ENCODE measurements around the gene TRERF1. TPM values are rescaled to one million over a fixed set of nuclear protein-coding genes. Genes with fewer than 3 reads are reported as not detected.

TRERF1 gene
- polyA plus RNA-seq, 1 of the 3 experiments (the other 2 are of a cell fraction), result 3.6 TPM

GRCh38 chr6:42370323-42370985 lies 81.3 kb downstream of the TRERF1 start:
- H3K9me2 ChIP-seq, result no peaks in the 10 kb centered on the region
- H4K20me1 ChIP-seq (ENCODE audit: insufficient read depth), result no peaks in the 10 kb centered on the region; the same call in 1 of the 2 replicates
- no peaks in the 10 kb centered on the region for H3F3A ChIP-seq (replicated peaks; ENCODE audit: insufficient read depth)
- ChIA-PET CTCF (no interaction called here), POLR2A (no interaction called here)
- DNase-seq, result no peak
- no peaks in the 10 kb centered on the region for H3K79me2 ChIP-seq (ENCODE audit: insufficient read depth)
- H3K36me3 ChIP-seq (replicated peaks in 1 of 2; ENCODE audit: control insufficient read depth in 1 of 2, insufficient read depth in 2 of 2, low read length in 1 of 2), result no peaks in the 10 kb centered on the region
- no peak overlapping the region for H3K4me2 ChIP-seq
- no peaks in the 10 kb centered on the region for H3K27me3 ChIP-seq (ENCODE audit: insufficient read depth)
- no peak overlapping the region for H3K27ac ChIP-seq (ENCODE audit: low read depth in 2 of 2, low read length in 1 of 2)
- WGBS (ENCODE audit: low lambda C conversion rate), result 97% methylated on average over 3 of the region's 3 CpGs
- H2AFZ ChIP-seq (ENCODE audit: low read depth), result no peak overlapping the region
- TF ChIP-seq, protein P1, sequence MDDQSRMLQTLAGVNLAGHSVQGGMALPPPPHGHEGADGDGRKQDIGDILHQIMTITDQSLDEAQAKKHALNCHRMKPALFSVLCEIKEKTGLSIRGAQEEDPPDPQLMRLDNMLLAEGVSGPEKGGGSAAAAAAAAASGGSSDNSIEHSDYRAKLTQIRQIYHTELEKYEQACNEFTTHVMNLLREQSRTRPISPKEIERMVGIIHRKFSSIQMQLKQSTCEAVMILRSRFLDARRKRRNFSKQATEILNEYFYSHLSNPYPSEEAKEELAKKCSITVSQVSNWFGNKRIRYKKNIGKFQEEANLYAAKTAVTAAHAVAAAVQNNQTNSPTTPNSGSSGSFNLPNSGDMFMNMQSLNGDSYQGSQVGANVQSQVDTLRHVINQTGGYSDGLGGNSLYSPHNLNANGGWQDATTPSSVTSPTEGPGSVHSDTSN (IDR thresholded peaks at IDR 0.05), result no peak
- TF ChIP-seq RCOR1 (IDR thresholded peaks at IDR 0.05; ENCODE audit: low read length) (no peak), TEAD4 (IDR thresholded peaks at IDR 0.05; ENCODE audit: borderline replicate concordance, insufficient read depth) (no peak), FOXM1 (IDR thresholded peaks at IDR 0.05; ENCODE audit: low read depth) (no peak), REST (IDR thresholded peaks at IDR 0.05; ENCODE audit: low read depth, low read length) (no peak), GABPA (IDR thresholded peaks at IDR 0.05; ENCODE audit: low read depth) (no peak), USF1 (IDR thresholded peaks at IDR 0.05; ENCODE audit: borderline replicate concordance, low read depth) (no peak), EP300 (IDR thresholded peaks at IDR 0.05; ENCODE audit: borderline replicate concordance in 1 of 2, low read depth in 1 of 2, low read length in 1 of 2) (no peak), EZH2phosphoT487 (IDR thresholded peaks at IDR 0.05; ENCODE audit: borderline replicate concordance, low read depth) (no peak), RXRA (IDR thresholded peaks at IDR 0.05; ENCODE audit: borderline replicate concordance, low read depth) (no peak), JUND (IDR thresholded peaks at IDR 0.05) (no peak), FOXJ3 (CRISPR knock-in tag; IDR thresholded peaks at IDR 0.05) (no peak), MXI1 (IDR thresholded peaks at IDR 0.05; ENCODE audit: low read depth, low read length) (no peak), RAD21 (IDR thresholded peaks at IDR 0.05; ENCODE audit: low read length) (no peak), CTCF (IDR thresholded peaks at IDR 0.05) (no peak), NRF1 (IDR thresholded peaks at IDR 0.05; ENCODE audit: low read depth, low read length) (no peak), FOSL2 (IDR thresholded peaks at IDR 0.05; ENCODE audit: borderline replicate concordance, low read depth) (no peak), TCF12 (IDR thresholded peaks at IDR 0.05) (no peak), MEF2A (IDR thresholded peaks at IDR 0.05; ENCODE audit: borderline replicate concordance, low read depth) (no peak)
- TF ChIP-seq, protein P2, sequence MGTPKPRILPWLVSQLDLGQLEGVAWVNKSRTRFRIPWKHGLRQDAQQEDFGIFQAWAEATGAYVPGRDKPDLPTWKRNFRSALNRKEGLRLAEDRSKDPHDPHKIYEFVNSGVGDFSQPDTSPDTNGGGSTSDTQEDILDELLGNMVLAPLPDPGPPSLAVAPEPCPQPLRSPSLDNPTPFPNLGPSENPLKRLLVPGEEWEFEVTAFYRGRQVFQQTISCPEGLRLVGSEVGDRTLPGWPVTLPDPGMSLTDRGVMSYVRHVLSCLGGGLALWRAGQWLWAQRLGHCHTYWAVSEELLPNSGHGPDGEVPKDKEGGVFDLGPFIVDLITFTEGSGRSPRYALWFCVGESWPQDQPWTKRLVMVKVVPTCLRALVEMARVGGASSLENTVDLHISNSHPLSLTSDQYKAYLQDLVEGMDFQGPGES (IDR thresholded peaks at IDR 0.05; ENCODE audit: low read depth, low read length), result no peak
- no peaks in the 10 kb centered on the region for H3K4me1 ChIP-seq (ENCODE audit: control insufficient read depth in 1 of 2, insufficient read depth in 2 of 2, low read depth in 1 of 2, low read length in 1 of 2)
- no peak overlapping the region for H3K4me3 ChIP-seq (ENCODE audit: low read depth in 2 of 2, low read length in 1 of 2)
- H3K9me3 ChIP-seq, result no peaks in the 10 kb centered on the region
- no peak overlapping the region for H3K9ac ChIP-seq

All from SK-N-SH (cell line).